ENCODE results near the gene KHNYN.
A peak's percentile ranks its signal among the peaks of the same experiment; 100 is the strongest.
"Not testable (repeated sequence)": the region's sequence is repeated elsewhere in the genome, so short reads cannot be mapped to it uniquely, and the experiment has no call there.

The KHNYN gene

DNA sequence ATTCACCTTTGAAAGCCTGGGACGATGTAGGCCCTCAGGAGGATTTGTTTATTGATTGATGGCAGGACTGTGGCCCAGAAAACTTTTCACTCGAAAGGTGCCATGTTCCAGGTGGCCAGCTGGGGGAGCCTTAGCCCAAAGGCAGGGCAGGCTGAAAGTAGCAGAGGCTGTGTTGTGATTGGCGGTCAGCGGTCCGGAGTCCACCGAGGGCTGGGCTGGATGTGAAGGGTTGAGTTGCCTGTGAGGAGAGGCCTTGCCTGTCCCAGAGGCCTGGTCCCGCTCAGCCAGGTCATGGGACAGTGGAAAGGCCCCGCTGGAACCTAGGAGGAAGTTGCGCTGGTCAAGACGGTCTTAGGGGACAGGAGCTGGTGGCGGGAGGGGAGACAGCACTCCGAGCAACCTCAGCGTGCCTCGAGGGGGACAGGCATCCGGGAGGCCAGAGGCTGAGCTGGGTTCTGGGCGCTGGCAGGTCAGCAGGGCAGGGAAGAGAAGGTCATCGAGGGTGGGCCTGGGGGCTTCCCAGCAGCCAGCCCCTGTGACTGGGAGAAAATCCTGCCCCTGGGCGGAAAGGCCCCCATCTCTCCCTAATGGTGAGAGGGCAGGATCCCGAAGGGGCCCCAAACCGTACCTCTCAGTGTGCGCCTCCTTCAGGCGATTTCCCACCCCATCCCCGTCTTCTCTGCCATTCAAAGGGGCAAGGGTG is 52.0 kb downstream of the KHNYN start:
- peak; percentile 10 for DNase-seq

GRCh38 chr14:24482699-24483303 is 53.0 kb downstream of the KHNYN start:
- not testable (repeated sequence) for DNase-seq

GRCh38 chr14:24483604-24484252 is 54.0 kb downstream of the KHNYN start:
- no peak for DNase-seq
